ENCODE results near the gene MIEF1.
A peak's percentile ranks its signal among the peaks of the same experiment; 100 is the strongest.

Gene MIEF1

DNA sequence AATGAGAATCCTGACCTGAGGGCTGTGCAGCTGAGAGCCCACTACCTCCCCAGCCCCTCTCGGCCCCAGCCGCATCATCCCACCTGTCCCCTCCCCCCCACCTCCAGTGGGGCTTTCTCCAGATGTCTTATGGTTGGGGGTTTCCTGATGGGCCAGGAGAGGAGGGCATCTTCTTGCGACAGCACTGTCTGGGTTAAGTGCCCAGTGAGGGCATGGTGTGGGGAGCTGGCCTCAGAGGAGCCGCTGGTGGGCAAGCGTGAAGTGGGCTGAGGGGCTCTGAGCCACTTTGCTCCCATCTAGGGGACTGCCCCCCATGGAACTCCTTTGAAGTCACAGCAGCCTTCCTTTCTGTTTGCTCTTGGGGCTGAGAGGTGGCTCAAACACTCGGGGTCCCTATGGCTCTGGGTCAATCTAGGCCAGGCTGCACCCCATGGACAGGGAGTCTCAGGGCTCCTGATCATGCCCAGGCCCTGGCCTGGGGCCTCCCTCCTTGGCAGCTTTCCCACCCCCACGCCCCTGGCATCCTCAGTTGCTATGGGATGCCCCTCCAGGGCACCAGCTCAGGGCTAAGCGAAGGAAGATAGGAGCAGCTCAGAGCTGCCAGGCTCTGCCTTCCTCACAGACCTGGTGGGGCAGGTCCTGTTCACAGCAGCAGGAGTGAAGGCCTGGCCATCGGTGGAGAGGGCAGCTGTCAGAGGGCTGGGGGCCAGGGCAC lies 11.0 kb upstream of the MIEF1 start:
- peaks cover 8% of the 10 kb centered on the region for H3K4me1 ChIP-seq
- H3K27me3 ChIP-seq, result no peaks in the 10 kb centered on the region
- H3K36me3 ChIP-seq, result no peaks in the 10 kb centered on the region
- DNase-seq, result no peak
- H3K4me3 ChIP-seq (ENCODE audit: low read depth, low read length), result no peak overlapping the region
- H3K9me3 ChIP-seq, result no peaks in the 10 kb centered on the region
- no peak for TF ChIP-seq CTCF (IDR thresholded peaks at IDR 0.05; ENCODE audit: low read depth, low read length)

DNA sequence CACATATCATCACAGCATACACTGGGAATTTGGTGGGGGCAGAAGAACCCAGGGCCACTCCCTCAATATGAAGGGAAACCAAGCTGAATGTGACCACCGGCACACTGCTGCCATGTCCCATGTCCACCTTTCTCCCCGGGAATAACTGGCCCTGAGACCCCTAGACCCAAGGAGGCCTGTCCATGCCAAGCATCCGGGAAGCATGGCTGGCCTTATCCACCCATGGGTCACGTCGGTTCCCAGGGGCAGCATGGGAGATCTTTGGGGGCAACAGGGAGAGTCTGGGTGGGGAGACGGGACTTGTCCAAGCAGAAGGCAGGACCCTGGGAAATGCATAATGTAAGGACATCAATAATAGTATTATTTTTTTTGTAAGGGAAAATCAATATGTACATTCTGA lies 10.4 kb upstream of the MIEF1 start:
- no peaks in the 10 kb centered on the region for H3K27me3 ChIP-seq
- TF ChIP-seq CTCF (IDR thresholded peaks at IDR 0.05; ENCODE audit: low read depth, low read length), result no peak
- no peak for DNase-seq
- no peaks in the 10 kb centered on the region for H3K36me3 ChIP-seq
- no peak overlapping the region for H3K4me3 ChIP-seq (ENCODE audit: low read depth, low read length)
- H3K4me1 ChIP-seq, result peaks cover 8% of the 10 kb centered on the region
- H3K9me3 ChIP-seq, result no peaks in the 10 kb centered on the region

- DNase-seq, result no peak
- no peak for TF ChIP-seq CTCF (IDR thresholded peaks at IDR 0.05; ENCODE audit: low read depth, low read length)
- Histone ChIP-seq H3K36me3 (no peaks in the 10 kb centered on the region), H3K4me1 (peaks cover 8% of the 10 kb centered on the region), H3K27me3 (no peaks in the 10 kb centered on the region), H3K4me3 (ENCODE audit: low read depth, low read length) (no peak overlapping the region), H3K9me3 (no peaks in the 10 kb centered on the region)
These were observed 9.9 kb upstream of the MIEF1 start for GRCh38 chr22:39492186-39492585.

- no peaks in the 10 kb centered on the region for H3K9me3 ChIP-seq
- no peaks in the 10 kb centered on the region for H3K27me3 ChIP-seq
- no peak for DNase-seq
- peaks cover 14% of the 10 kb centered on the region for H3K4me1 ChIP-seq
- H3K36me3 ChIP-seq, result no peaks in the 10 kb centered on the region
- no peak overlapping the region for H3K4me3 ChIP-seq (ENCODE audit: low read depth, low read length)
- TF ChIP-seq CTCF (IDR thresholded peaks at IDR 0.05; ENCODE audit: low read depth, low read length), result no peak
These were observed 8.3 kb upstream of the MIEF1 start for GRCh38 chr22:39493759-39494158.

- TF ChIP-seq CTCF (IDR thresholded peaks at IDR 0.05; ENCODE audit: low read depth, low read length), result no peak
- DNase-seq, result no peak
- Histone ChIP-seq H3K36me3 (no peaks in the 10 kb centered on the region), H3K4me1 (peaks cover 18% of the 10 kb centered on the region), H3K9me3 (no peaks in the 10 kb centered on the region), H3K27me3 (no peaks in the 10 kb centered on the region), H3K4me3 (ENCODE audit: low read depth, low read length) (no peak overlapping the region)
These were observed 7.5 kb upstream of the MIEF1 start for GRCh38 chr22:39494471-39495120.

GRCh38 chr22:39496131-39496838 lies 5.8 kb upstream of the MIEF1 start:
- DNase-seq, result peak; percentile 81
- Histone ChIP-seq H3K27me3 (no peaks in the 10 kb centered on the region), H3K9me3 (no peaks in the 10 kb centered on the region), H3K36me3 (no peaks in the 10 kb centered on the region), H3K4me3 (ENCODE audit: low read depth, low read length) (no peak overlapping the region), H3K4me1 (peaks cover 20% of the 10 kb centered on the region)
- peak; percentile 94 for TF ChIP-seq CTCF (IDR thresholded peaks at IDR 0.05; ENCODE audit: low read depth, low read length)
